ENCODE measurements around the gene GRIK4.

The GRIK4 gene

DNA sequence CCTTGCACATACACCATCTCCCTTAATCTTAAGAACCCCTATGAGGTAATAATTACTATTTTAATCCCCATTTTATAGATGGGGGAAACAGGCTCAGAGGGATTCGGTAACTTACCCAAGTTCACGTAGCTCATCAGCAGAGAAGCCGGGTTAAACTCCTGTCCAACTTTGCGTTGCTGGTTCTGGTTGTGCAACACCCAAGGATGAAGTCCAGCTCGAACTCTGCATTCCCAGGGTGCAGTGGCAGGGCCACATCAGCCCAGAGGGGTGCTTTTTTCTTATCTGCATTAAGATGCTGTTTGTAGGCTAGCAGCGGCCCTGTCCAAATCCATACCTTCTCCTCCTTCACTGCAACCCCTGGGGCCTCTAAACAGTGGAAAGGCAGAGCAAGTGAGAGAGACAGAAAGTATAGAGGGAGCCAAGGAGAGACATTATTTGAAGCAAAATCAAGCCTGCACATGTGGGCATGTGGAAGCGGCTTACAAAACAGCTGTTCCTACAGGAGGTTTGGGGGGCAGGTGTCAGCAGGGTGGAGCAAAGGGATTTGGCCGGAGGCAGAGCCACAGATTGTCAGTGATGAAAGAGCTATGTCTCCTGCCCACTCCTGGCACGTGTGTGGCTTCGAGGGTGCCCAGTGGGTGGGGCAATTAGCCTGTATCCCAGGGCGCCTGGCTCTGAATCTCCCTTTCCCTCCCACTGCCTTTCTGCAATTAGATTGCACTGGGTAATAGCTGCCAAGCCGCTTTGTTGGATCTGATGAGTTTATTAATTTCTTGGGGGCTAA is 382.8 kb downstream of the GRIK4 start:
- DNase-seq (ENCODE audit: low read depth, low spot score) = no peak
- no peak overlapping the region for H3K4me3 ChIP-seq (ENCODE audit: low read depth, low read length)
- TF ChIP-seq, protein P1, sequence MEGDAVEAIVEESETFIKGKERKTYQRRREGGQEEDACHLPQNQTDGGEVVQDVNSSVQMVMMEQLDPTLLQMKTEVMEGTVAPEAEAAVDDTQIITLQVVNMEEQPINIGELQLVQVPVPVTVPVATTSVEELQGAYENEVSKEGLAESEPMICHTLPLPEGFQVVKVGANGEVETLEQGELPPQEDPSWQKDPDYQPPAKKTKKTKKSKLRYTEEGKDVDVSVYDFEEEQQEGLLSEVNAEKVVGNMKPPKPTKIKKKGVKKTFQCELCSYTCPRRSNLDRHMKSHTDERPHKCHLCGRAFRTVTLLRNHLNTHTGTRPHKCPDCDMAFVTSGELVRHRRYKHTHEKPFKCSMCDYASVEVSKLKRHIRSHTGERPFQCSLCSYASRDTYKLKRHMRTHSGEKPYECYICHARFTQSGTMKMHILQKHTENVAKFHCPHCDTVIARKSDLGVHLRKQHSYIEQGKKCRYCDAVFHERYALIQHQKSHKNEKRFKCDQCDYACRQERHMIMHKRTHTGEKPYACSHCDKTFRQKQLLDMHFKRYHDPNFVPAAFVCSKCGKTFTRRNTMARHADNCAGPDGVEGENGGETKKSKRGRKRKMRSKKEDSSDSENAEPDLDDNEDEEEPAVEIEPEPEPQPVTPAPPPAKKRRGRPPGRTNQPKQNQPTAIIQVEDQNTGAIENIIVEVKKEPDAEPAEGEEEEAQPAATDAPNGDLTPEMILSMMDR (IDR thresholded peaks at IDR 0.05; ENCODE audit: low read depth, low read length) = no peak
- in situ Hi-C loops (cut with HindIII; ENCODE audit: low sequenced_read_pairs) = no loop called here

DNA sequence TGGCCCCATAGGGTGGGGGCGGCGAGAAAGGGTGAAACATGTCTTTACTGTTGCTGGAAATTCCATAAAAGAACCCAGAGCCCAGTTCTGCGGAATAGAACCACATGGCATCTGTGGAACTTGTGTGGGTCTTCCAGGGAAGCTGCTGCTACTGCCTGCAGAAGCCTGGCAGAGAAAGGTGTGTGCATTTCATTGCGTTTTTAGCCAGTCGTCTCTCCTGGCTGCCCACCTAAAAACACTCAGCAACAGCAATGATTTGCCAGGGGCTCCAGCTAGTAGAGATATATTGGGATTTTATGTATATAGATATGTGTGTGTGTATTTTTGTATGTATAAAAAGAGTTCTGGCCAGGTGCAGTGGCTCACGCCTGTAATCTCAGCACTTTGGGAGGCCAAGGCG is 385.1 kb downstream of the GRIK4 start:
- TF ChIP-seq, protein P1 (IDR thresholded peaks at IDR 0.05; ENCODE audit: low read depth, low read length) = no peak
- in situ Hi-C loops (cut with HindIII; ENCODE audit: low sequenced_read_pairs) = no loop called here
- no peak overlapping the region for H3K4me3 ChIP-seq (ENCODE audit: low read depth, low read length)
- no peak for DNase-seq (ENCODE audit: low read depth, low spot score)

DNA sequence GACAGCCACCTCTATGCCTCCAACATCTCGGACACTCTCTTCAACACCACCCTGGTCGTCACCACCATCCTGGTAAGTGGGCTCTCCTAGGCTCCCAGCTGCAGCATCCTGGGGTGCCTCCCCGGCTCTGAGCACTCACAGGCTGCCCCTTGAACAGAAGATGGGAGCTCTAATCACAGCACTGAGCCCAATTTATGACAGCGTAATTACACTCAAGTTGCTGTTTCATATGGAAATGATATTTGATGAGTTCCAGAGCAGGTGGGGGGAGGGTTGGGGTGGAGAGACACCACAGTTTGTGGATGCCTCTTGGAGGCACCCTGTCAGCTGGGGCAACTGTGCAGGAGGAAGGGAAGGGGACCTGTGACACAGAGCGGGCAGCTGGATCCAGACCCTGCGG is 387.0 kb downstream of the GRIK4 start:
- TF ChIP-seq, protein P1 (IDR thresholded peaks at IDR 0.05; ENCODE audit: low read depth, low read length) = no peak
- in situ Hi-C loops (cut with HindIII; ENCODE audit: low sequenced_read_pairs) = no loop called here
- DNase-seq (ENCODE audit: low read depth, low spot score) = no peak
- no peak overlapping the region for H3K4me3 ChIP-seq (ENCODE audit: low read depth, low read length)

DNA sequence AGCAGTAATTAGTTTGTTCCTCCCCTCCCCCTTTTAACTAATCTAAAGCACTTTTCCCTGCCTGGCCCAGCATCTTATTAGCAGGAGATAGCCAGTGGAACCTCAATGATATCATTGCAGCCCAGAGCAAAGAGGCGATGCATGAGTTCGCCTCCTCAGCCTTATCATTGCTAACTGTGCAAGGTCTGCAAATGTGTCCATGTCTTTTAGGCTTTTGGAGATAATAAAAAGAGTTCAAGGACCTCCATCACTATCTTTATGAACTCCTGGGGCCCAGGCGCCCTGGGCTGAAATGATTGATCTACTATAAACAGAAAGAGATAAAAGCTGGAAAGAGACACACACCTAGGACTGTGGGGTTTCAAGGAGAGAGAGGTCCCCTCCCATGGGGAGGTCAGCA is 388.2 kb downstream of the GRIK4 start:
- in situ Hi-C loops (cut with HindIII; ENCODE audit: low sequenced_read_pairs) = no loop called here

DNA sequence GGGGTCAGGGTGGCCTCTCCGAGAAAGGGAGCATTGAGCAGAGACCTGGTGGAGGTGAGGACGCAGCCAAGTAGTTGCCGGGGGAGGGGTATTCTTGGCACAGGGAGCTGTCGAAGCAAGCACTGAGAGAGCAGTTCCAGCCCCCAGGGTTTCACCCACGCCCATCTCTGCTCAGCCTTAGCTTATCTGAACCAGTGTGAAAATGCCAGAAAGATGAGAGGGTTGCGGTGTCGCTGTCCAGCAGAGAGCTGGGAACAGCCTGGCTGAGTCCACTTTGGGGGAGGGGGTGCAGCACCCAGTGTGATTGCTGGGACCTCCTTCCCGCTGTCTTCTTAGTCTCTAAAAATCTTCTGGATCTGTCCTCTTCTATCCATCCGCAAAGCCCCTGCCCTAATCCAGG is 389.1 kb downstream of the GRIK4 start:
- no peak overlapping the region for H3K4me3 ChIP-seq (ENCODE audit: low read depth, low read length)
- in situ Hi-C loops (cut with HindIII; ENCODE audit: low sequenced_read_pairs) = no loop called here
- DNase-seq (ENCODE audit: low read depth, low spot score) = no peak
- TF ChIP-seq, protein P1 (IDR thresholded peaks at IDR 0.05; ENCODE audit: low read depth, low read length) = no peak

More for the DNA sequence above, 388.2 kb downstream of the GRIK4 start:
- TF ChIP-seq, protein P1 (IDR thresholded peaks at IDR 0.05; ENCODE audit: low read depth, low read length) = no peak
- DNase-seq (ENCODE audit: low read depth, low spot score) = no peak
- H3K4me3 ChIP-seq (ENCODE audit: low read depth, low read length) = no peak overlapping the region

DNA sequence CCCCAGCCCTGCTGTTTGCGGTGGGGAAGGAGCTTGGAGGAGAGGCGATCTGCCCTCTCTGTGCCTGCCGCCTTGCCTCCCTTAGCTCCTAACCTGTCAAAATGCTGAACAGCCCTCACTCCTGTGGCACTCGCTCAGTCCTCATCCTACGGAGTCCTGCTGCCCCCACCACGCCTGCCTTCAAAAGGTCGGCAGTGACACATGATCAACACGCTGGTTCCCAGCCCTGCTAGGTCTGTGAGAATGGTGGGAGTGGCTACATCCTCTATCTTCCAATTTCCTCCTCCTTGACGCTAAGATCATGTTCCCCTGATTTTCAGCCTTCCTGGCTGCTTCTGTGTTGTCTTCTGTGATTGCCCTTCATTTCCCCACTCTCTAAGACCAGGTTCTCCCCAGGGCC is 392.1 kb downstream of the GRIK4 start:
- H3K4me3 ChIP-seq (ENCODE audit: low read depth, low read length) = no peak overlapping the region
- TF ChIP-seq, protein P1 (IDR thresholded peaks at IDR 0.05; ENCODE audit: low read depth, low read length) = no peak
- in situ Hi-C loops (cut with HindIII; ENCODE audit: low sequenced_read_pairs) = no loop called here
- DNase-seq (ENCODE audit: low read depth, low spot score) = no peak

Measured in astrocyte of the spinal cord (primary cell).